Fibroblast of skin of left quadriceps (primary cell): ENCODE data around the gene AGBL4.

Experiments used
- DNase-seq, 2 experiments: peaks; one replicate each; pipeline ENCODE4 v3.0.0-alpha.2; 2013; ENCODE audit warnings: low read depth in 2 of 2

AGBL4 gene

GRCh38 chr1:48654606-48655210, 1369.0 kb downstream of the AGBL4 start:
- no peak for DNase-seq

- no peak for DNase-seq
These were observed 1371.4 kb downstream of the AGBL4 start for GRCh38 chr1:48652334-48652733.

- DNase-seq, result no peak
These were observed 1373.9 kb downstream of the AGBL4 start for GRCh38 chr1:48649880-48650279.

GRCh38 chr1:48645883-48646282, 1377.9 kb downstream of the AGBL4 start:
- no peak for DNase-seq

GRCh38 chr1:48644905-48645605, 1378.7 kb downstream of the AGBL4 start:
- DNase-seq, result no peak

- no peak for DNase-seq
These were observed 1379.4 kb downstream of the AGBL4 start for GRCh38 chr1:48644190-48644900.

- DNase-seq, result no peak
These were observed 1380.6 kb downstream of the AGBL4 start for GRCh38 chr1:48643193-48643592.

GRCh38 chr1:48640836-48641492, 1382.8 kb downstream of the AGBL4 start:
- no peak for DNase-seq

- no peak for DNase-seq
These were observed 1393.9 kb downstream of the AGBL4 start for GRCh38 chr1:48629867-48630266.

- DNase-seq, result no peak
These were observed 1396.3 kb downstream of the AGBL4 start for GRCh38 chr1:48627486-48627885.

- peak in 1 of 2 experiments; percentile 20 for DNase-seq
These were observed 1404.2 kb downstream of the AGBL4 start for GRCh38 chr1:48619539-48619938.

- DNase-seq, result peak; percentile 26 to 37
These were observed 1406.5 kb downstream of the AGBL4 start for GRCh38 chr1:48617252-48617651.

- DNase-seq, result no peak
These were observed 1407.0 kb downstream of the AGBL4 start for GRCh38 chr1:48616710-48617109.

GRCh38 chr1:48611841-48612240, 1411.9 kb downstream of the AGBL4 start:
- DNase-seq, result no peak

- no peak for DNase-seq
These were observed 1412.9 kb downstream of the AGBL4 start for GRCh38 chr1:48610628-48611542.

- no peak for DNase-seq
These were observed 1414.9 kb downstream of the AGBL4 start for GRCh38 chr1:48608882-48609281.

- DNase-seq, result no peak
These were observed 1420.5 kb downstream of the AGBL4 start for GRCh38 chr1:48603222-48603621.

- DNase-seq, result no peak
These were observed 1421.4 kb downstream of the AGBL4 start for GRCh38 chr1:48602349-48602748.

GRCh38 chr1:48600182-48600581, 1423.6 kb downstream of the AGBL4 start:
- DNase-seq, result no peak

- no peak for DNase-seq
These were observed 1426.1 kb downstream of the AGBL4 start for GRCh38 chr1:48597663-48598062.

GRCh38 chr1:48596046-48596445, 1427.7 kb downstream of the AGBL4 start:
- peak in 1 of 2 experiments; percentile 8 for DNase-seq
